ENCODE measurements around the gene AMOTL1.

DNA sequence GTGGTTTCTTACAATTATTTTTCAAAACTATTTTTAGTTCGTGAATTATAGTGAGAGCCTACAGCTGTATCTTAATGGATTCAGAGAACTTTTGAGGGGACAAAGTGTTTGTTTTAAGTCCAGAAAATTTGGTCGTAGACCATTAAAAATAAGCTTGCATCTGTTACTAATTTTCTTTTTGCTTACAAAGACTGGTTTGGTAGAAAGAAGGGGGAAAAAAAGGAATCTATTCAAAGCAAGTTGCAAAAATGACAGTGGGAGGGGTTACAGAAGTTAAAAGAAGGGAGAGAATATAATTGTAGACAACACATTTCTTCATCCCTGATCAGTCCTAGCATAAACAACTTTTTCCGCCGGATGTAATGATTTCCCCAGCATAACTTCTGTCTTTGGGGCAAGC lies 72.1 kb downstream of the AMOTL1 start:
- TF ChIP-seq ZNF274 (IDR thresholded peaks at IDR 0.05; ENCODE audit: borderline replicate concordance, extremely low read depth, low read length) (no peak), USF2 (IDR thresholded peaks at IDR 0.05; ENCODE audit: low read length) (no peak), POLR2AphosphoS5 (IDR thresholded peaks at IDR 0.05; ENCODE audit: low read depth, low read length) (no peak), FOSL1 (IDR thresholded peaks at IDR 0.05; ENCODE audit: insufficient read depth, low read depth, low read length) (no peak), EGR1 (IDR thresholded peaks at IDR 0.05; ENCODE audit: borderline replicate concordance, low read depth, low read length) (no peak), MAFK (IDR thresholded peaks at IDR 0.05; ENCODE audit: low read depth, low read length) (no peak)
